Esophagus muscularis mucosa (tissue), 4 donors: Measurements from ENCODE around the gene OTOF.

ENCODE experiments used
- CTCF ChIP-seq, 3 experiments: fragments of 200-600 bp in 2 of 3; fragments of 450-650 bp in 1 of 3; sonication (generic) in 2 of 3; IDR thresholded peaks; one replicate each; pipeline ENCODE4 v1.5.1; 2017 to 2019; ENCODE audit warnings: antibody characterized with exemption in 3 of 3, mild to moderate bottlenecking in 2 of 3, moderate library complexity in 1 of 3
- EP300 ChIP-seq: sonication (generic); formaldehyde crosslinking; IDR thresholded peaks from one replicate; pipeline ENCODE4 v1.6.1; 2017; ENCODE audit warnings: antibody characterized with exemption
- POLR2A ChIP-seq: fragments of 450-650 bp; IDR thresholded peaks from one replicate; pipeline ENCODE4 v1.6.1; 2017; ENCODE audit warnings: antibody characterized with exemption, moderate library complexity, mild to moderate bottlenecking, low read depth
- POLR2AphosphoS5 ChIP-seq, 2 donors: sonication (generic); formaldehyde crosslinking; IDR thresholded peaks; one replicate each; pipeline ENCODE4 v1.6.1; 2017; ENCODE audit warnings: antibody characterized with exemption in 2 of 2

DNA sequence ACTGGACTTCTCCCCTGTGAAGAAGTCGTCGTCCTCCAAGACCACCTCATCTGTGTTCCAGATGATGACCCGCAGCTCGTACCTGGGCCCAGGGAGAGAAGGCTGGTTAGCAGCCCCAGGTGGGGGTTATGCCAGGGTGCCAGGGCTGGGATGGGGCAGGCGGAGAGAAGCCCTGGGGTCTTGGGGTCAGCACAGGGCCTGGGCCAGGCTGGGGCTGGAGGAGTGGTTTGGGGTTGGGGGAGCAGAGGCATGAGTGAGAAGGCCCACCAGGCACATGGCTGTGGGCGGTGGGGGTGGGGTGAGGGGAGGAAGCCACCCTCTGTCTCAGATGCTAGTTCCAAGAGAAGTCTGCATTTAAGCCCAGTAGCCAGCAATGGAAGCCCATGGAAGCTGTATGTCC lies 15.8 kb downstream of the OTOF start:
- TF ChIP-seq CTCF (IDR thresholded peaks at IDR 0.05), result no peak
- no peak for TF ChIP-seq POLR2A
- no peak for TF ChIP-seq EP300
- no peak for TF ChIP-seq POLR2AphosphoS5 (IDR thresholded peaks at IDR 0.05)
